DMS53 treated with DMSO at 0.1 percent for 48 hours (cell line): ENCODE data around the gene BCL2L12.
"Not testable (repeated sequence)": the region's sequence is repeated elsewhere in the genome, so short reads cannot be mapped to it uniquely, and the experiment has no call there.

ENCODE experiments used
- DNase-seq: peaks from one replicate; lab custom pipeline; 2025; ENCODE audit not compliant: unreplicated experiment; lab: John Stamatoyannopoulos, UW

Gene BCL2L12

GRCh38 chr19:49665351-49666119, at the start of gene BCL2L12, which contains the start of gene IRF3:
TSS of gene BCL2L12 (plus strand) at chr19:49665933. CDS start at chr19:49666693, 760 bp downstream.
TSS of gene IRF3 (minus strand) at chr19:49665857. CDS start at chr19:49664838, 1,019 bp downstream.
- DNase-seq: peak; percentile 73

DNA sequence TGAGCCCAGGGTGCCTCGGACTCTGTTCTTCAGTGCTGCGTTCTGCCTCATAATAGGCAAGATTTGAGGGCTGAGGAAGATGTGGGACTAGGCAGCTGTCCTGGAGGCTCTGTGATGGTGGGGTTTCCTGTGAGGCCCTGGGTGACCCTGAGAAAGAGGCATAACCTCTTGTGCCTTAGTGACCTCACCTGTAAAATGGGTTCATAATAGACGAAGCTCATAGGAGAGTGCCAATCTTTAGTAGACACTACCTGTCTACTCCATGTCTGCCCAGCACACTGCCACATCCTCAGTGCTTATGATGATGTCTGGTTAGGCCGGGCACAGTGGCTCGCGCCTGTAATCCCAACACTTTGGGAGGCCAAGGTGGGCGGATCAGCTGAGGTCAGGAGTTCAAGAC, 49.2 kb upstream of the BCL2L12 start:
- DNase-seq: no peak

DNA sequence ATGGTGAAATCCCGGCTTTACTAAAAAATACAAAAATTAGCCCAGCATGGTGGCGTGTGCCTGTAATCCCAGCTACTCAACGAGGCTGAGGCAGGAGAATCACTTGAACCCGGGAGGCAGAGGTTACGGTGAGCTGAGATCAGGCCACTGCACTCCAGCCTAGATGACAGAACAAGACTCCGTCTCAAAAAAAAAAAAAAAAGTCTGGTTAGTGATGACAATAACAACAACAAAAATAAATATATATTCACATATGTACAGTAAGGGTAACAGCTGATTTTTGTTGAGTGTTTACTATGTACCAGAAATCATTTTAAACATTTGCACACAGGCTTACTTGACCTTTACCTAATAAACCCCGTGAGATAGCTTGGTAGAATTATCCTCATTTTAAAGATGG, 48.8 kb upstream of the BCL2L12 start:
- no peak for DNase-seq

DNA sequence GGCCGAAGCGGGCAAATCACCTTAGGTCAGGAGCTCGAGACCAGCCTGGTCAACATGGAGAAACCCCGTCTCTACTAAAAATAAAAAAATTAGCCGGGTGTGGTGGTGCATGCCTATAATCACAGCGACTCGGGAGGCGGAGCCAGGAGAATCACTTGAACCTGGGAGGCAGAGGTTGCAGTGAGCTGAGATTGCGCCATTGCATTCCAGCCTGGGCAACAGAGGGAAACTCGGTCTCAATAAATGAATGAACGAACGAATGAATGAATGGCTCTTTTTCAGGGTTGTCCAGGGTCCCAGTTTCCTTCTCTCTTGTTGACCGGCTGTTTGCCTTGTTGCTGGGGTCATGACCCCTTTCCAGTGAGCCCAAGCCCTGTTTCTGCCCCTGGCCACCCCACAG, 47.9 kb upstream of the BCL2L12 start:
- DNase-seq: not testable (repeated sequence)

- no peak for DNase-seq
Observed at GRCh38 chr19:49624967-49625910, 40.5 kb upstream of the BCL2L12 start.

DNA sequence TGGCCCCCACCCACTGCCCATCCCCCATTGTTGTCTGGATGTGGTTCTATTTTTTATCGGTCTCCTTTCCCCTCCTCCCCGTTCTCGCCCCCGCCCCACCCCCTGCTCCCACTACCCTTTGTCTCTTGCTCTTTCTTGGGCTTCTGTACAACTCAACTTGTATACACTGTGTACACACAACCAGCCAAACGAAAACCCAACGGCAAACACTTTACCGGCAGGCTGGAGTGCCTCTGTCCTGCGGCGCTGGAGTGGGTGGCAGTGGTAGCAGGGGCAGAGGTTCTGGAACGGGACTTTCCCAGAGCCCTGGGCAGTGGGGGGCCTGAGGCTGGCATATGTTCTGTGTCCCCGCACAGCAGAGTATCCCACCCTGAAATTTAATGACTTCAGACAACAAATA, 39.5 kb upstream of the BCL2L12 start:
- DNase-seq: no peak

GRCh38 chr19:49629659-49630058, 36.1 kb upstream of the BCL2L12 start:
- no peak for DNase-seq

- no peak for DNase-seq
Observed at GRCh38 chr19:49631014-49631588, 34.6 kb upstream of the BCL2L12 start.

- DNase-seq: no peak
Observed at GRCh38 chr19:49631610-49632192, 34.0 kb upstream of the BCL2L12 start.

GRCh38 chr19:49632576-49632975, 33.2 kb upstream of the BCL2L12 start:
- DNase-seq: no peak

GRCh38 chr19:49633273-49633672, 32.5 kb upstream of the BCL2L12 start:
- not testable (repeated sequence) for DNase-seq

GRCh38 chr19:49635530-49636232, 30.1 kb upstream of the BCL2L12 start:
- no peak for DNase-seq

DNA sequence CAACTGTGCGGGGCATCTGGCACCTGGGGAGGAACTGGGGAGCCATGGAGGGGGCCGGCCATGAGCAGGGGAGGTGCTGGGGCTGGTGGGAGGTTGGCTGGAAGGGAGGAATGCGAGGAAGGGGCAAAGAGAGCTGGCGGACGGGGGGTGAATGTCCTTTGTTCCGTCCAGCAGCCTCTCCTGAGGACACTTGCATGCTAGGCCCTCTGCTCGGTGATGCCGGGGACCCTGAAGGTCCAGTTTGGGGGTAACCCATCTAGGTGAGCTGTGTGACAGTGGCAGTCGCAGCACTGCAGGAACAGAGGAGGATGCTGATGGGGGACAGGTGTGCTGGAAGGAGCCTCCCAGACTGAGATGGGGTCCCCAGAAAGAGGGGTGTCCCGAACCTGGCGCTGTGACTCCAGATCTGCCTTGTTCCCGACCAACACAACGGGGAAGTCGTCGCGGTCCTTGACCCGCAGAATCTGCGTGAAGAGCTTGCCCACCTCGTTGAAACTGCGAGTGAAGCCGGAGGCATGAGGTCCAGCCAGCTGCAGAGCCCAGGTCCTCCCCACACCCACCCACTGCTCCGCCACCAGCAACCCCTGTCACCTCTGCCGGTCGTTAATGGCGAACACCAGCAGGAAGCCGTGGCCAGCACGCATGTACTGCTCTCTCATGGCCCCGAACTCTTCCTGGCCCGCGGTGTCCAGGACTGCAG, 29.4 kb upstream of the BCL2L12 start:
- DNase-seq: no peak

- no peak for DNase-seq
Observed at GRCh38 chr19:49637821-49638738, 27.7 kb upstream of the BCL2L12 start.

DNA sequence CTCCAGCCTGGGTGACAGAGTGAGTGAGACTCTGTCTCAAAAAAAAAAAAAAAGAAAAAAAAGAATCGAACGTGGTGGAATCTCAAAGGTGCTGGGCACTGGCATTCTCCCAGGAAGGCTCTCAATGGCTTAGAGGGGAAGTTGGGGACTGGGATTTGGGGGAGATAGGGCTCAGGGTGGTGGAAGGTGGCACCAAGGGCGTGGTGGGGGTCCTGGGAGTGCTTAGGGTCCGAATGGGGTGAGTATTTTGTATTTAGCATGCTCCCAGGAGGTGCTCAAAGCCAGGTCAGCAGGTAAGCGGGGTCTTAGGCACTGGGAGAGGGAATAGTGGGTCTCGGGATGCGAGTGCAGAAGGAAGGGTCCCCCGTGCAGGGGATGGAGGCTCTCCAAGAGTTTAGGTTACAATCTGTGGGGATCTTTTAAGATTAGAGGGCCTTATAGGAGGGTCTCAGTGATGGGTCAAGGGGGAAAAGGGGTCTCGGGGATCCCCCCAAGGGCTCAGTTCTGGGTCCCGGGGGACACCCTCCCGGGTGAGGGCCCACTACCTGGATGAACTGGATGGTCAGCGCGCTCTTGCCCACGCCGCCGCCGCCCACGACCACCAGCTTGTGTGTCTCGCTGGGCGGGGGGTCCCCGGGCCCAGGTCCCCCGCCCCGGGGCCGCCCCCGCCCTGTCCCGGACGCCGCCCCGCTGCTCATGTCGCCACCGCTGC, 26.2 kb upstream of the BCL2L12 start:
- no peak for DNase-seq

DNA sequence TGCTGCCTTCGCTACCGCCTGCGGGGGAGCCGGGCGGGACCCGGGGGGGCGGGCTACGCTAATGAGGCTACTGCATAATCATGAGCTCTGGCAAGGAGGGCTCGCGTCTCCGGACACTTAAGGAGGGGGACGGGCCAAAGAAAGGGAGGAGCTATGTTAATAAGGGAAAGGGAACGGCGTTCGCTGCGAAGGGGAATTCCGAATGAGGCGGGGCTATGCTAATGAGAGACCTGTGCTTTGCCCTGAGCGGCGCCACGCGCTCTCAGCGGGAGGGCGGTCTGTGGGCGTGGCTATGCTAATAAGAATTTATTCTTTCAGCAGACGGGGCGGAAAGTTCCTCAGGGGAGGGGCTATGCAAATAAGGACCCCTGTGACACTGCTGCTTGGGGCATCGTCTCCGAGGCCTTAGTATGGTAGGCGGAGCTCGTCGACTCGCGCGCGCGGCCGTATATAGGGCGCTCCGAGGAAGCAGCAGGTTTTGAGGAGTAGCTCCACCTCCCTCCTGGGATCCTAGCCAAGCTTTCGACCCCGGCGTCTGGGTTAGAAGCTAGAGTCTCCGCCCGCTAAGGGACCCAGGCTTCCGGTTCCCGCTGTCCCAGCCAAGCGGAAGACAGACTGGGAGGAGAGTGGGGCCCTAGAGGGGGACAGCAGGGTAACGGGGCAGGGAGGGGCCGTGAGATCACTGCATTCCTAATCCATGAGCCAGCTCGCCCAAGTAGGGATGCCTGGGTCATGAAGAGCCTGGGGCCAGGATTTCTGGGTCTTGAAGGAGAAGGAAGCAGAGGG, 25.4 kb upstream of the BCL2L12 start, which contains the start of gene RRAS:
Gene RRAS, minus strand, starts transcription at position 31 of the 786 bp plus-strand sequence. CDS start 45 bp downstream, outside the sequence.
- peak; percentile 99 for DNase-seq
